GM12874 (cell line): ENCODE measurements around the gene CCDC60.

Source experiments
- CTCF ChIP-seq: IDR thresholded peaks from 2 replicates; pipeline ENCODE4 v1.5.1; 2011; ENCODE audit warnings: low read depth, mild to moderate bottlenecking, control low read depth, low read length, moderate library complexity; ENCODE audit not compliant: insufficient read depth

CCDC60 gene

DNA sequence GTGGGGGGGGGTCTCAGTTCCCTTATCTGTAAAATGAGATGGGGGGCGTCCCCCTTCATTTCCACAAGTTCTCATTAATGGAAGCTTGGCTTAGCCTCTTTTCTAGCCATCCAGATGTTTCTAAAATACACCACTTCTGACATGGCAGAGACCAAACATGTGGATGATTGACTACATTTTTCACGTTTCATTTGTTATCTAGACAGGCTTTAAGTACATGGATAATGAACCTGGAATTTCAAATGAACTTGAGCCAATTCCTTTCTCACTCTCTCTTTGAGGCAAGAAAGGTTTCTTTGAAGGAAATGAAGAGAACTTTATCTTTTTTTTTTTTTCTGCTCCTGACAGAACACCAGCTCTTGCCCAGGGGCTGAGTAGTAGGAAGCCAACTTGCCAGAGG is 39.1 kb downstream of the CCDC60 start:
- TF ChIP-seq CTCF: no peak

GRCh38 chr12:119374635-119375034 is 40.1 kb downstream of the CCDC60 start:
- TF ChIP-seq CTCF: no peak

DNA sequence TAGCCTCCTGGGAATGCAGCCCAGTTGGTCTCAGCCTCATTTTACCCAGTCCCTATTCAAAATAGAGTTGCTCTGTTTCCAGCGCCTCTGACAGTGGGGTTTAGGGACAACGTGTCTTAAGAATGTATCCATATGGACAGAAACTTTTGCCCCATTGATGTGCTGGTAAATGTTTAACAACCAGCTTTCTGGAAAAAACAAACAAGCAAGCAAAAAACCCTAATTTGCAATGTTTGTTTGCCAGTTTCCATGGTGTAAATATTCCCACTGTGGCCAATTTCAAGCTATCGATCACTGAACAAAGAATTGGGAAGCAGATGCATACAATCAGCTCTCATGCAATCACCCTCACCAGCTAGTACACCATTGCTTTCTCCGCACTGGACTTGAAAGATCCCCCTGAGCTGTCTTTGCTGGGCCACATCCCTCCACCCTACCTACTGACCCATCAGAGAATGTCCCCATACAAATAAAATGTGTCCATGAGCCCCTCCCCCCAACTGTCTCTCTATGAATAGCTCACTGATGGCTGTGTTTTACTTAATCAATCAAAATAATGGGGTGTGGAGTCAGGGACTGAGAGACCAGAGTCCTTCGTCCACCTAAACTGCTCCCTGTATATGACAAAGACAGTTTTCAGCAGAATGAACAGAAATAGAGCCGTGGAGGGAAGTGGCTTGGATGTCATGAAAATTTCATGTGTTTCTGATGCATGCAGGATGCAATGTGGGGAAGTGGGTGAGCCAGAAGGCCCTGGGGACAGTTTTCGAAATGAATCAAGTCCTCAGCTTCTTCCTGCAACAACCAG is 40.8 kb downstream of the CCDC60 start:
- no peak for TF ChIP-seq CTCF

DNA sequence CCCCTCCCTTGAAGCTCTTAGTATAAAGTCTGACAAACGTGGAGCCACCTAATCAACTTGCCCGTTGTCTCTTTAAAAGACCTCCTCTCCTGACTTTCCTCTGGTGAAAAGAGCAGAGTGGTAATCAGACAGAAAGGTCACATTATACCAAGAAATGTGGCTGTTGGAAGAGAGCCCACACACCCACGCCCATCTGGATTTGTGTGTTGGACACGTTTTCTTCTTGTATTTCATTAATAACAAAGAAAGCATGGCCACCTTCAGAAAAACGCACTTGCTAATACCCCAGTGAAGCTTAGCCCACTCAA is 41.3 kb downstream of the CCDC60 start:
- no peak for TF ChIP-seq CTCF

DNA sequence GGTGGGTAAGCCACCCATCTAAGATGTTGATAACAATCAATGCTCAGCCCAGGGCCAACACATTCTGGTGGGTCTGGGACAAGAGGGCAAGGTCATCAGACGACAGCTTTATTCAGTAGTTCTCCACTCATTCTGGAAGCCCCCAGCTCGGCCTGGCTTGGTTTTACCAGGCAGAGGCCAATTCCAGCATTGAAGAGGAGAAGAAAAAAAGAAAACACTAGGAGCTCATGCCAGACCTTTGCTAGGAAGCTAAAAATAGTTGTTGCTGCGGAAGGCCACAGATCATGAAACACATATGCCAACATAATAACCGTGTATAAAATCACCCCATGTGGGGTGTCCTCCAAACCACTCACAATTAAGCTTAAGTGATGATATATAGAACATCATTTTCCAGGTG is 44.4 kb downstream of the CCDC60 start:
- no peak for TF ChIP-seq CTCF

- TF ChIP-seq CTCF: no peak
Observed at GRCh38 chr12:119381471-119382235, 47.1 kb downstream of the CCDC60 start.

GRCh38 chr12:119383206-119383605 is 48.7 kb downstream of the CCDC60 start:
- no peak for TF ChIP-seq CTCF
